OCI-M1 (cell line): Measurements from ENCODE around the gene CACNA2D1.
A peak's percentile ranks its signal among the peaks of the same experiment; 100 is the strongest.

Source experiments
- DNase-seq: peaks from one replicate; lab custom pipeline; 2025; lab: John Stamatoyannopoulos, UW

Gene CACNA2D1

GRCh38 chr7:82284936-82285519 lies 158.5 kb downstream of the CACNA2D1 start:
- no peak for DNase-seq

- DNase-seq, result no peak
Measured at GRCh38 chr7:82275342-82275741, 168.2 kb downstream of the CACNA2D1 start.

- no peak for DNase-seq
Measured at GRCh38 chr7:82274681-82275080, 168.9 kb downstream of the CACNA2D1 start.

GRCh38 chr7:82273886-82274285 lies 169.7 kb downstream of the CACNA2D1 start:
- no peak for DNase-seq

GRCh38 chr7:82270870-82271269 lies 172.7 kb downstream of the CACNA2D1 start:
- DNase-seq, result no peak

- DNase-seq, result no peak
Measured at GRCh38 chr7:82268632-82269031, 174.9 kb downstream of the CACNA2D1 start.

- DNase-seq, result no peak
Measured at GRCh38 chr7:82266081-82266480, 177.5 kb downstream of the CACNA2D1 start.

- no peak for DNase-seq
Measured at GRCh38 chr7:82264783-82265305, 178.7 kb downstream of the CACNA2D1 start.

GRCh38 chr7:82263920-82264782 lies 179.4 kb downstream of the CACNA2D1 start:
- DNase-seq, result no peak

- no peak for DNase-seq
Measured at GRCh38 chr7:82258181-82258580, 185.4 kb downstream of the CACNA2D1 start.

- DNase-seq, result no peak
Measured at GRCh38 chr7:82257118-82257695, 186.4 kb downstream of the CACNA2D1 start.

GRCh38 chr7:82255706-82256105 lies 187.9 kb downstream of the CACNA2D1 start:
- DNase-seq, result no peak

GRCh38 chr7:82250598-82250997 lies 193.0 kb downstream of the CACNA2D1 start:
- no peak for DNase-seq

GRCh38 chr7:82249979-82250378 lies 193.6 kb downstream of the CACNA2D1 start:
- DNase-seq, result no peak

- peak; percentile 40 for DNase-seq
Measured at GRCh38 chr7:82247814-82248433, 195.7 kb downstream of the CACNA2D1 start.

GRCh38 chr7:82244947-82245517 lies 198.5 kb downstream of the CACNA2D1 start:
- DNase-seq, result no peak

- no peak for DNase-seq
Measured at GRCh38 chr7:82241356-82241755, 202.2 kb downstream of the CACNA2D1 start.

GRCh38 chr7:82235713-82236112 lies 207.9 kb downstream of the CACNA2D1 start:
- DNase-seq, result no peak

GRCh38 chr7:82234457-82235049 lies 209.0 kb downstream of the CACNA2D1 start:
- peak; percentile 81 for DNase-seq

GRCh38 chr7:82230811-82231581 lies 212.6 kb downstream of the CACNA2D1 start:
- no peak for DNase-seq

GRCh38 chr7:82229164-82229563 lies 214.4 kb downstream of the CACNA2D1 start:
- no peak for DNase-seq
